ENCODE results near the gene C3.

GRCh38 chr19:6660930-6661329, 59.5 kb downstream of the C3 start:
- TF ChIP-seq GATA3 (IDR thresholded peaks at IDR 0.05; ENCODE audit: low read depth, low read length): no peak
- TF ChIP-seq GATA2 (IDR thresholded peaks at IDR 0.05; ENCODE audit: low read depth, low read length): no peak

Data from SH-SY5Y (cell line).